H1 (cell line): ENCODE results near the gene MSANTD7. TPM values are rescaled to one million over a fixed set of nuclear protein-coding genes. Genes with fewer than 3 reads are reported as not detected.
A peak's percentile ranks its signal among the peaks of the same experiment; 100 is the strongest.

Source experiments
- CTCF ChIA-PET: fragments of 300-600 bp; sonication (Branson Sonifier 250); formaldehyde crosslinking; loops from one replicate; lab custom pipeline; 2021; ENCODE audit not compliant: partially characterized antibody; lab: Charles Lee
- POLR2A ChIA-PET: fragments of 300-600 bp; sonication (Branson Sonifier 250); formaldehyde crosslinking; loops from one replicate; lab custom pipeline; 2021; ENCODE audit warnings: inconsistent platforms; ENCODE audit not compliant: partially characterized antibody; lab: Charles Lee
- DNase-seq, 2 experiments: peaks; one replicate each; pipeline versions ENCODE4 v3.0.0 to v3.0.0-alpha.2; 2010 to 2022; ENCODE audit warnings: low spot score in 2 of 2, low read depth in 1 of 2, mixed read lengths in 1 of 2
- FAIRE-seq: peaks from 2 replicates; lab custom pipeline; 2011; peaks lifted over from hg19 to GRCh38; lab: Jason Lieb, UNC
- H2AFZ ChIP-seq: 2 replicates; pipeline ENCODE4 v1.8.1; 2012; ENCODE audit warnings: low read length, inconsistent platforms
- H2AK5ac ChIP-seq: 2 replicates; pipeline ENCODE4 v1.6.1; 2013; ENCODE audit warnings: low read depth, low read length
- H2BK120ac ChIP-seq: replicated peaks from 2 replicates; pipeline ENCODE3; 2013; ENCODE audit warnings: low read depth, low read length, inconsistent platforms
- H2BK12ac ChIP-seq: 2 replicates; pipeline ENCODE4 v1.6.1; 2013; ENCODE audit warnings: low read depth, low read length
- H2BK15ac ChIP-seq: 2 replicates; pipeline ENCODE4 v1.6.1; 2013; ENCODE audit warnings: low read length
- H2BK20ac ChIP-seq: 2 replicates; pipeline ENCODE4 v1.6.1; 2013; ENCODE audit warnings: low read length
- H2BK5ac ChIP-seq: 2 replicates; pipeline ENCODE4 v1.6.1; 2013; ENCODE audit warnings: low read depth, low read length
- H3K14ac ChIP-seq: 2 replicates; pipeline ENCODE4 v1.6.1; 2013; ENCODE audit warnings: inconsistent platforms; ENCODE audit not compliant: insufficient read length
- H3K18ac ChIP-seq: 2 replicates; pipeline ENCODE4 v1.6.1; 2013; ENCODE audit warnings: low read length; ENCODE audit errors: extremely low read depth
- H3K23ac ChIP-seq: 2 replicates; pipeline ENCODE4 v1.6.1; 2013; ENCODE audit warnings: inconsistent platforms; ENCODE audit not compliant: insufficient read length
- H3K23me2 ChIP-seq: 2 replicates; pipeline ENCODE4 v1.6.1; 2013; ENCODE audit warnings: low read depth, low read length
- H3K27ac ChIP-seq: 2 replicates; pipeline ENCODE4 v1.6.1; 2011; ENCODE audit warnings: low read depth, low read length, inconsistent platforms
- H3K27me3 ChIP-seq, 4 experiments: replicated peaks in 1 of 4; 1 replicate in 1 of 4; 2 replicates in 3 of 4; pipeline versions ENCODE4 v1.6.1 to v1.8.1; 2011 to 2013; ENCODE audit warnings: low read length in 3 of 4, mild to moderate bottlenecking in 3 of 4, inconsistent platforms in 2 of 4, mixed read lengths in 2 of 4, moderate library complexity in 1 of 4; ENCODE audit not compliant: control insufficient read depth in 3 of 4, insufficient read depth in 3 of 4; ENCODE audit errors: extremely low read depth in 1 of 4
- H3K36me3 ChIP-seq, 4 experiments: 2 replicates each; pipeline versions ENCODE4 v1.6.1 to v1.8.1; 2011 to 2013; ENCODE audit warnings: mild to moderate bottlenecking in 4 of 4, low read length in 3 of 4, moderate library complexity in 2 of 4, control low read depth in 1 of 4, inconsistent platforms in 1 of 4; ENCODE audit not compliant: insufficient read depth in 4 of 4, control insufficient read depth in 2 of 4
- H3K4ac ChIP-seq: replicated peaks from 2 replicates; pipeline ENCODE3; 2013; ENCODE audit warnings: low read length, low read depth, mixed read lengths, inconsistent platforms; ENCODE audit not compliant: insufficient read length
- H3K4me1 ChIP-seq, 4 experiments: replicated peaks in 1 of 4; 1 replicate in 1 of 4; 2 replicates in 3 of 4; pipeline versions ENCODE4 v1.6.1 to v1.8.1; 2011 to 2013; ENCODE audit warnings: low read length in 3 of 4, inconsistent platforms in 2 of 4, mixed read lengths in 1 of 4; ENCODE audit not compliant: insufficient read depth in 4 of 4, control insufficient read depth in 3 of 4
- H3K4me2 ChIP-seq, 2 experiments: 2 replicates each; pipeline versions ENCODE4 v1.6.1 to v1.8.1; 2011 to 2013; ENCODE audit warnings: low read depth in 2 of 2, low read length in 2 of 2, control low read depth in 1 of 2, inconsistent platforms in 1 of 2, mild to moderate bottlenecking in 1 of 2; ENCODE audit not compliant: insufficient read depth in 1 of 2
- H3K4me3 ChIP-seq, 4 experiments: fragments of 200-600, 300-600 bp in 1 of 4; sonication (generic), shearing (Covaris generic), sonication (Bioruptor Twin) in 1 of 4; 2 replicates each; pipeline versions ENCODE4 v1.5.1 to v1.8.1; 2011 to 2016; ENCODE audit warnings: low read length in 4 of 4, low read depth in 3 of 4, control low read depth in 2 of 4, inconsistent platforms in 2 of 4, mild to moderate bottlenecking in 2 of 4, mixed read lengths in 1 of 4, moderate library complexity in 1 of 4; ENCODE audit not compliant: insufficient read depth in 2 of 4; ENCODE audit errors: extremely low read depth in 1 of 4
- H3K56ac ChIP-seq: replicated peaks from 2 replicates; pipeline ENCODE3; 2013; ENCODE audit warnings: low read depth, mild to moderate bottlenecking, mixed read lengths, low read length, inconsistent platforms; ENCODE audit not compliant: insufficient read length
- H3K79me1 ChIP-seq: 2 replicates; pipeline ENCODE4 v1.6.1; 2013; ENCODE audit warnings: low read depth, low read length, control low read depth
- H3K79me2 ChIP-seq, 2 experiments: 2 replicates each; pipeline versions ENCODE4 v1.6.1 to v1.8.1; 2012 to 2013; ENCODE audit warnings: low read length in 2 of 2, mild to moderate bottlenecking in 2 of 2, inconsistent platforms in 1 of 2; ENCODE audit not compliant: insufficient read depth in 2 of 2, control insufficient read depth in 1 of 2
- H3K9ac ChIP-seq, 4 experiments: replicated peaks in 1 of 4; 1 replicate in 1 of 4; 2 replicates in 3 of 4; pipeline versions ENCODE4 v1.6.1 to v1.8.1; 2011 to 2013; ENCODE audit warnings: low read depth in 3 of 4, low read length in 3 of 4, control low read depth in 2 of 4, mild to moderate bottlenecking in 2 of 4, moderate library complexity in 2 of 4, inconsistent platforms in 1 of 4; ENCODE audit errors: extremely low read depth in 1 of 4
- H3K9me3 ChIP-seq, 2 experiments: 2 replicates each; pipeline versions ENCODE4 v1.6.1 to v1.8.1; 2012 to 2013; ENCODE audit warnings: mild to moderate bottlenecking in 2 of 2, moderate library complexity in 2 of 2, control low read depth in 1 of 2, inconsistent platforms in 1 of 2, low read depth in 1 of 2, low read length in 1 of 2, mixed read lengths in 1 of 2; ENCODE audit not compliant: insufficient read depth in 2 of 2
- H4K20me1 ChIP-seq, 2 experiments: replicated peaks in 1 of 2; 2 replicates each; pipeline versions ENCODE3 to v1.8.1; 2011 to 2013; ENCODE audit warnings: inconsistent platforms in 2 of 2, low read length in 2 of 2, mild to moderate bottlenecking in 1 of 2; ENCODE audit not compliant: insufficient read depth in 2 of 2, control insufficient read depth in 1 of 2
- H4K5ac ChIP-seq: 2 replicates; pipeline ENCODE4 v1.6.1; 2013; ENCODE audit warnings: low read length, low read depth, mixed read lengths, inconsistent platforms; ENCODE audit not compliant: insufficient read length
- H4K8ac ChIP-seq: 2 replicates; pipeline ENCODE4 v1.8.0; 2013; ENCODE audit warnings: mild to moderate bottlenecking, moderate library complexity, low read length, inconsistent platforms; ENCODE audit not compliant: insufficient read depth; ENCODE audit errors: extremely low read depth
- H4K91ac ChIP-seq: replicated peaks from 2 replicates; pipeline ENCODE3; 2013; ENCODE audit warnings: low read length, mixed read lengths, inconsistent platforms; ENCODE audit not compliant: insufficient read length
- RXRA ChIP-seq: IDR thresholded peaks from 2 replicates; pipeline ENCODE4 v1.6.1; 2011; ENCODE audit warnings: low read depth, mild to moderate bottlenecking, low read length, moderate library complexity; ENCODE audit not compliant: insufficient read depth
- SAP30 ChIP-seq: fragments of 300-600 bp; sonication (generic); IDR thresholded peaks from 2 replicates; pipeline ENCODE4 v1.7.1; 2012; ENCODE audit warnings: low read length, moderate library complexity, mild to moderate bottlenecking, inconsistent platforms; ENCODE audit not compliant: insufficient read depth, insufficient replicate concordance
- WGBS, 2 experiments: shearing (Covaris generic) in 1 of 2; methylation state at CpG; one replicate each; pipeline versions ENCODE4 v1.1.6 to v1.1.7; 2013 to 2015; ENCODE audit warnings: low lambda C conversion rate in 2 of 2, mixed read lengths in 2 of 2, inconsistent platforms in 1 of 2, low coverage in 1 of 2, missing lambda C conversion rate in 1 of 2; ENCODE audit not compliant: insufficient replicate concordance in 2 of 2, insufficient coverage in 1 of 2, insufficient read length in 1 of 2; ENCODE audit errors: extremely low coverage in 1 of 2, missing lambda C conversion rate in 1 of 2; 5-methylcytosine and 5-hydroxymethylcytosine counted together
- polyA plus RNA-seq, 7 experiments: library from polyadenylated mRNA; depleted of rRNA in 3 of 7; stranded (reverse) in 5 of 7; unstranded in 2 of 7; fragments of >200 nt in 5 of 7; fragments of 200-250 nt in 2 of 7; gene quantifications; 1 replicate in 5 of 7; 2 replicates in 1 of 7; 4 replicates in 1 of 7; pipeline versions ENCODE4 v1.2.1 to v1.2.3, GENCODE V29; 2011 to 2013; ENCODE audit warnings: missing spikeins in 2 of 7, mixed read lengths in 2 of 7
- total RNA-seq: library from RNA; stranded (reverse); fragmentation: NEBNext Ultra II Directional; extraction: Animal tissue kit (Norgen Biotek cat#: 25700); gene quantifications from 2 replicates; pipeline ENCODE4 v1.2.1, GENCODE V29; 2021

Gene MSANTD7
- total and polyA plus RNA-seq, 2 of the 8 experiments (the other 6 are each of a cell fraction or from before 2014, with no cell fraction given), result 5.0 to 15.2 TPM

GRCh38 chr10:14837003-14837756 lies 926 bp upstream of the MSANTD7 start:
- peak overlapping the region; percentile 79 for H2BK5ac ChIP-seq
- peaks cover 3 to 6% of the 10 kb centered on the region in 2 experiments for H4K20me1 ChIP-seq
- peaks cover 3% of the 10 kb centered on the region; the same call in 1 of the 2 replicates for H3K79me1 ChIP-seq
- peaks cover 9 to 31% of the 10 kb centered on the region in 2 experiments for H3K79me2 ChIP-seq
- peak overlapping the region; percentile 84 for H4K8ac ChIP-seq
- peak overlapping the region; percentile 79 to 87 for H3K4me2 ChIP-seq
- H3K4me3 ChIP-seq, result peak overlapping the region; percentile 87 to 93 (median 91)
- H3K9me3 ChIP-seq, result no peaks in the 10 kb centered on the region
- POLR2A ChIA-PET, result interaction anchor here (0.8 to 3.7 kb wide), 23 partner anchors 8 to 1487 kb away, joined by 3 to 32 read pairs (median 4); partner anchors contain the start of genes DCLRE1C and SUV39H2
- no peak overlapping the region for H3K18ac ChIP-seq
- 37% methylated on average over 14 of the region's 14 CpGs; no CpG with 5 or more reads in 1 of the 2 experiments for WGBS, 2 experiments
- H3K4ac ChIP-seq, result peak overlapping the region; percentile 81
- no peak overlapping the region for H2BK15ac ChIP-seq
- peak overlapping the region; percentile 54; the same call in 1 of the 2 replicates for H3K27ac ChIP-seq
- no peak overlapping the region for H3K56ac ChIP-seq
- H2BK20ac ChIP-seq, result no peak overlapping the region
- TF ChIP-seq SAP30 (peak; percentile 43), RXRA (no peak)
- TF ChIP-seq, all 59 proteins: peak for 1
- FAIRE-seq (no peak), DNase-seq (no peak)
- H3K4me1 ChIP-seq, result peaks cover 0 to 8% (median 3%) of the 10 kb centered on the region in 4 experiments; a peak in 3 of 7 replicates
- H3K36me3 ChIP-seq, result peaks cover 11 to 22% (median 14%) of the 10 kb centered on the region in 4 experiments
- H3K14ac ChIP-seq, result no peak overlapping the region
- H3K23ac ChIP-seq, result no peak overlapping the region
- H3K9ac ChIP-seq, result peak overlapping the region; percentile 74 to 98 (median 86)
- no peak overlapping the region for H2AK5ac ChIP-seq
- no peak overlapping the region for H2BK12ac ChIP-seq
- peaks cover 2% of the 10 kb centered on the region for H3K23me2 ChIP-seq
- H4K91ac ChIP-seq, result peak overlapping the region; percentile 58
- no peaks in the 10 kb centered on the region for H3K27me3 ChIP-seq
- CTCF ChIA-PET, result interaction anchor here (0.6 to 3.0 kb wide), 13 partner anchors 8 to 339 kb away, joined by 3 to 19 read pairs (median 3); partner anchors contain the start of gene MEIG1
- peak overlapping the region; percentile 47; the same call in 1 of the 2 replicates for H2AFZ ChIP-seq
- H2BK120ac ChIP-seq, result no peak overlapping the region
- H4K5ac ChIP-seq, result no peak overlapping the region
